GDM1 (cell line): ENCODE results near the gene MRPL44.
"Not testable (repeated sequence)": the region's sequence is repeated elsewhere in the genome, so short reads cannot be mapped to it uniquely, and the experiment has no call there.

ENCODE experiments used
- DNase-seq: peaks from one replicate; lab custom pipeline; 2025; lab: John Stamatoyannopoulos, UW

MRPL44 gene

DNA sequence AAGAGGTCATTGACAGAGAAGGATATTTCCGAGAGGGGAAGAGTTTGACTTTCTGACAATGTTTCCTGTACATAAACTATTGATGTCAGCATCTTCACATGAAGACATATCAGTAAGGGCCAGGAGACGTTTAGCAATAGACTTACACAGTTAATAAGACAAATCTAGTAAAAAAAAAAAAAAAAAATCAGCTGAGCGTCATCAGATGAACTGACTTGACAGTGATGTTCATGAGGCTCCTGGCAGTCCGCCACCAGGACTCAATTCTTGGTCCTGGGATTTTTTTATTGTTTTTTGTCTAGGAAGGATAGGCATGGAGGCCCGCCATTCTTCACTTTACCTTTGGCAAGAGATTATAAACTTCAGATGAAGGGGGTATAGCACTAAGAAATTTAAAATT, 14.5 kb downstream of the MRPL44 start:
- DNase-seq = no peak

- no peak for DNase-seq
Measured at GRCh38 chr2:223972656-223973102, 15.4 kb downstream of the MRPL44 start.

DNA sequence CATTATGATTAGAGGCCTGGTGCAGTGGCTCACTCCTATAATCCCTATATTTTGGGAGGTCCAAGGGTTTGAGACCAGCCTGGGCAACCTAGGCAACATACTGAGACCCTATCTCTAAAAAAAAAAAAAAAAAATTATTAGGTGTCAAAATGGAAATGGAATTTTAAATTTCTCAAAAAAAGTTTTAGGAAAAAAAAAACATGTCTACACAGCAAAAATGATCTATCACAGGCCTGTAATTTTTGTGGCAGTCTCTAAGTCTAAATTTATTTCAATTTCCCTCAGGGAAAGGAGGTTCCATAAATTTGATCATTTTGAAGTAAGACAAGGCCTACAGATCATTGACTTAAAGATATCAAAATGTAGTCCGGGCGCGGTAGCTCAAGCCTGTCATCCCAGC, 16.3 kb downstream of the MRPL44 start:
- DNase-seq = no peak

DNA sequence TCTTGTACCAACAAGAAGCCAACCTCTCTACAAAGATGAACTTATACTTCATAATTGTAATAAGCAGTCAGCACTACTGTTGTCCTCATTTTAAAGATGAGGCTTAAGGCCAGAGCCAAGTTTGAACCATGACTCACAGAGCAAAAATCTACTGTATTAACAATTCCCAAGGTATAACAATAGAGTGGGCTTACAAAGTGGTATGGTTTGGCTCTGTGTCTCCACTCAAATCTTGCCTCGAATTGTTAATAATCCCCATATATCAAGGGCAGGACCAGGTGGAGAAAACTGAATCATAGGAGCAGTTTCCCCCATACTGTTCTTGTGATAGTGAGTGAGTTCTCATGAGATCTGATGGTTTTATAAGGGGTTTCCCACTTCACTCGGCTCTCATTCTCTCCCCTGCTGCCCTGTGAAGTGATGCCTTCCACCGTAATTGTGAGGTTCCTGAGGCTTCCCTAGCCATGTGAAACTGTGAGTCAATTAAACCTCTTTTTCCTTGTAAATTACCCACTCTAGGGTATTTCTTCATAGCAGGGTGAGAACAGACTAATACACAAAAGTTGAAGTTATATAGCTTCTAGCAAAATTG, 19.5 kb downstream of the MRPL44 start:
- no peak for DNase-seq

- DNase-seq = no peak
Measured at GRCh38 chr2:223978451-223978850, 21.2 kb downstream of the MRPL44 start.

DNA sequence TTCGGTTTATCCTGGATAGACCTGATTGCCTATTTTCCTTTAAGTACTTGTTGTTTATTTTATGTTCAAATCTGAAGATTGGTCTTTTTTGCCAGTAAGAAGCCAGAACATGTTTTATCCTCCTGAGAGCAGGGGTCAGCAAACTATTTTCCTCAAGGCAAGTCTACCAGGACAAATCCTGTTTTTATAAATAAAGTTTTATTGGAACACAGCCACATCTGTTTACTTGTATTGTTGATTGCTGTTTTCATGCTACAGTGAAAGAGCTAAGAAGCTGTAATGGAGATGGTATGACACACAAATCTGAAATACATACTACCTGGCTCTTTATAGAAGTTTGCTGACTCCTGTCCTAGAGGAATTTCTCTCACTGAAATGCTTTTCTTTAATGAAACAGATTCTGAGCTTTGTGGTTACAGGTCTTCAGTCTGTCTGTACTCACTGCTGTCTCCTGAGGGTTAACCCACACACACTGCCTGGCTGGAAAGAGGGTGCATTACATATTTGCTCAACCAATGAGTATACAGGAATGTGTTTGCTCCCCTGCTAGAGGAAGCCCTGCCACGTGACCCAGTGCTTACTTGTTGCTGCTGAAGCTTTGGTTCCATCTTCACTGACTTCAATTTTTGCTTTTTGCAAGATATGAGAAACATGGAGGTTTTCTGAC, 22.6 kb downstream of the MRPL44 start:
- DNase-seq = no peak

DNA sequence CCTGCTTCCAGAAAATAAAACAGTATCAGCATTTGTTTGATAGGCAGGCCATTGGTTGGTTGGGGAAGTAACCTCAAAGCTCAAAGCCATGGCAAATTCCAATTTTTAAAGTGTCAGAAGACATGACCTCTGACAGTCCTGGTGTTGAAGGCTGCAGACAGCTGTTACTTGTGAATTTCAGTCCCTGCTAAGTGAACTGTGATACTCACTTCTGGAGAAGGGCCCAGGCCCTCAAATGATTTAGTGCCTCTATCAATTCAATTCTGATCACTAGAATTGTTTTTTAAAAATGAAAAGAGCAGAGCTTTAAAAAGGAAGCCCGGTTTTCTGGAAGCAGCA, 23.1 kb downstream of the MRPL44 start:
- DNase-seq = no peak

DNA sequence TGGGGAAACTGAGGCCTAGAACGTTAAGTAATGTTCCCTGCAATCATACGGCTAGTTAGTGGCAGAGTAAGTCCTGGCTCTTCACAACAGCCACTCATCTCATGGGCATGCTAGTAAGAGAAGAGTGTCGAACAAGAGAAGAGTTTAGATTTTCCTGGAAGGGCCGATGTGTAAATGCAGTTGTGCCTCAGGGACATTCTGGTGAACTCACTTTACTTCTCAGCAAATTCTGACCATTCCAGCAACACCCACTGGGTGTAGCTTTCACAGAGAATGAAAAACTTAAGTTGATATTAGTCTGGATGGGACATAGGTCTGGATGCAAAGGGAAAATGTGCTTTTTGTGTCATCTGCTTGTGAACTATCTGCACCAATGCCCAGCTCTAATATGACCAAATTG, 23.5 kb downstream of the MRPL44 start:
- no peak for DNase-seq

DNA sequence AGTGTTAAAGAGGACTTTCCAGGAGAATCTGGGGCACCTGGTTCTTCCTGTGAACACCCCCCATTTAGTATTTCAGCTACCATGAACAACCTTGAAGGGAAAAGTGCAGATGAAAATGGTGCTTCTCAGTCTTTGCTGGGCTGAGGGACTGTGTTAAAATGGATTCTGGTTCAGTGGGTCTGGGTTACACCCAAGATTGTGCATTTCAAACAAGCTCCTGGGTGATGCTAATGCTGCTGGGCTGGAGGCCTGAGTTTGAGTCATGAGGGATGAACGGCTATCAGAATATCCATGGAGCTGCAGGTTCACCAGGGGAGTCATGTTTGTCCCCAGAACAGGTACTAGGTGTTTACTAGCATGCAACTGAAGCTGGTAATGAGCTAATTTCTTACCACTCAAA, 24.0 kb downstream of the MRPL44 start:
- DNase-seq = no peak

DNA sequence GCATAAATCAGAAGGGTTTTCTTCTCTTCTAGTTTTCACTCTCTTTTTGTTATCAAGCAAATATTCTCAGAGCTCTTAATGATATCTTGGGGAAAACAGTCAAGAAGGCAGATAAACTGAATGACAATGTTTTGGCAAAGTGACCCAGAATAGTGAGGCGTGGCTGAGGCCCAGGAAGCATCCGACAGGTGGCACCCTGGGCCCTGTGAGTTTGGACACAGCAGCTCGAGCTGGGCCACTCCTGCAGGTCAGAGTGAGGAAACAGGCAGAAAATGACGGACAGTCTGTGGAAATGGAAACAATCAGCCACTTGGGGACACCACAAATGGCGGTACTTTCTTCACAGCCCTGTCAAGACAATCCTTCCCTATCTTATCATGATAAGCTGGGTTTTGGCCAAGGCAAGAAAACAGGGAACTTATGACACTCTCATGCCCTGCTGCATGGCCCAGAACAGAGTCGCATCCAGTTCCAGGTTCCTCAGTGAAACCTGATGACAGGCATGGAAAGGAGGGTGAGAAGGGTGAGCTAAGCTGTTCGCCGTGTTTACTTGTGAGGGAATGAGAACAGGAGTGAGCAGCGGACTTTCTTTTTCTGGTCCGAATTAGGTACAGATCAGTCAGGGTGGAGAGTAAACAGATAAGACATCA, 32.1 kb downstream of the MRPL44 start:
- DNase-seq = no peak

DNA sequence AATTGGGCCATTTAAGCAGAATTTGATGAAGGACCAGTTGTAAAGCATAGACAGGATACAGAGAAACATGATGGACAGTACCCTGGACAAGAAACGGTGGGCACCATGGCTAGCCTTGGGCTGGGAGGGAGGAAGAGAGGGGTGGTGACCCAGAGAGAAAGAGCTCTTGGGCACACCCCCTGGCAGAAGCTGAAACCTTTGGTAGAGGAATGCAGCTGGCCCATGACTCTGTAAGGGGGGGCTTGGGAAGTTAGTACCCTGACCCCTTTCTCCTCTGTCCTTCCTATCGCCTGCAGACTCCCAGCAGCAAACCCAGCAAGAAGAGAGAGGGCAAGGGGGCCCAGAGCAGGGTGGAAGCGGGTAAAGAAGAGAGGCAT, 32.6 kb downstream of the MRPL44 start:
- no peak for DNase-seq

DNA sequence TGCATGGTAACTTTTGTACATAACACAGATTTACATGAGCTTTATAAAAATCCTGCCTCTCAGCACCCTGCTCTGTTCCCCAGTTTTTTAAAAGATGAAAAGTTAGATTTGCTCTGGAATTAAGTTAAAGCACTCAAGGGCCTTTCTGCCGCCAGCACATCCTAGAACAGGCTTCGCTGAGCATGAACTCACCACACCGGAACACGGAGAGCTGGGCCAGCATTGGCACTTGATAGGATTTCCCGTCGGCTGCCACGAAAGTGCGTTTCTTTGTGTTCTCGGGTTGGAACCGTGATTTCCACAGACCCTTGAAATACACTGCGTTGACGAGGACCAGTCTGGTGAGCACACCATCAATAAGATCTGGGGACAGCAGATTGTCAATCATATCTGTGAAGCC, 34.3 kb downstream of the MRPL44 start:
- DNase-seq = no peak

DNA sequence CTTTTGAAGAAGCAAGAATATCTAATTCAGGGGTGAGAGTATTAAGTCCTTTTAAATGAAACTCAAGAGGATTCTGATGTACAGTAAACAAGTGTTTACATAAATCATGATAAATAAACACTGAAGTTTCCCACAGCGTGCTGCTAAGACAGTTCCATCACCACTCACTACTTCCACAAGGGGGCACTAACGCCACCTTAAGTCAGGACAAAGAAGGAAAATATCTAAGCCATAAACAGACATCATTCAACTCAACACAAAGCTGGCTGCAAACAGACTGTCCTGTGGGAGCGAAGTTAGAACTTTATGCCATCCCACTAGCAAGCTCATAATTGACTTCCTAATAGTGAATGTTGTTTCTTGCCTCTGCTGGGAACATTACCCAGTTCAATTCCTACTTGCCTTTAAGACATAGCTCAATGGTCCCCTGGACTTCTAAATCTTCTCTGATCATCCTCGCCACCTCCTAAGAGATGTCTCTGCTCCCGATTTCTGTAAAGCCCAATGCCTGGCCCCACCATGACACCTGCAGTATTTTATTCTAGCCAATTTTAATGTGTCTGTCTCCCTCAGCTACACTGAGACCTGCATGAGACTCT, 36.5 kb downstream of the MRPL44 start:
- DNase-seq = peak; percentile 36

DNA sequence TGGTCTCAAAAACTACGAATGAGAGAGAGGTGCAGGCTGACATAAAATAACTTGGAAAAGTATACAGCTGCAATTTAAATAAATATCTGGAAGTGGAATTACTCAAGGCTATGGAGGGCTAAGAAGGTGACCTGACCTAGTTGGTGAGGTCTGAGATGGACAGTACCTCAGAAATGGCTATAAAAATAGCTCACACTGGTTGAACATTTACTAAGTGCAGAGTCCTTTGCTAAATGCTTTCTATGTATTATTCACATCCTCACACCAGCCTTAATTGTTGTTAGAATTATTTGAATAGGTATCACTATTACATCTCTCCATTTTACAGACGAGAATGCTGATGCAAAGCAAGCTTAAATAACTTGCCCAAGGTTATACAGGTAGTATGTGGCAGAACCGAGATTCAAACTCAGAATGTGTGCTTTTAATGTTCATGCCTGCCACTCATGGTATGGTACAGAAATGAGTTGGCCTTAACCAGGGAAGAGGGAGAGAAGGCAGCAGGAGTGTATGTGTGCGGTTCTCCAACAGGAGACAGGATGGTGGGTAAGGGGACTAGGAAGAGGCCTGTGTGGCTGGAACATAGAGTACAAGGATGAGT, 37.4 kb downstream of the MRPL44 start:
- no peak for DNase-seq

DNA sequence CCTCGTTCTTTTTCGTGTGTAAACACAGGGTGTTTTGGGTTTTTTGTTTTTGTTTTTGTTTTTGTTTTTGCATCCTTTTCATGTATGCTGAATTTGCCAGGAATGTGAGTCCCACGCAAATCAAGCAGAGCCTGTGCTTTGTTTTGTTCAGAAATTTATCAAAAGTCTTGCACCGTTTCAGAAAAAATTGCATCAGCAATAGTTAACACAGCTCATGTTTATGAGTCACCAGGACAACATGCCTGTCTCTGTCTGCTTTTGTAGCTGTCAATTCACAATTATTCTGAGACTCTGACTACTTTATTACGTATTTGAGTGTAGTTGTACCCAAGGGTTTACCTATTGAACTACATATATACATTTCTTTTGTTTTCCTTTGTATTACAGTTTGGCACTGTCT, 38.3 kb downstream of the MRPL44 start:
- DNase-seq = no peak

DNA sequence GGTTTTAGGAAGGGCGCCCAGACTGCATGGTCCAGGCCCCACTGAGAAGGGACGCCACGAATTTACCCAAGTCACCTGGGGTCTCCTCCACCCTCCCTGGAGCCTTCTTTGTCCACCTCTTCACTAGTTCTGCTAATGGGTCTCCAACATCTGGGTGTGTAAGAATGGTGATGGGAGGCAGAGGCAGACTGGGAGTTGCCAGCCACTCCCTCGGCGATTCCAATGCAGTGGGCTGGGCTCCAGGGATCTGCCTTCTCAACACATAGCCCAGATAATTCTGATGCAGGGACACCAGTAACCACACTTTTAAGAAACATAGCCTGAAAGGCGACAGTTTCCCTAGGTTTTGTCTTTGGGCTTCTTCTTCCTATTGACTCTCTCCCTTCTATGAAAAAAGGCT, 39.1 kb downstream of the MRPL44 start:
- no peak for DNase-seq

GRCh38 chr2:223997938-223998337, 40.7 kb downstream of the MRPL44 start:
- no peak for DNase-seq

GRCh38 chr2:223998948-223999347, 41.7 kb downstream of the MRPL44 start:
- DNase-seq = no peak

DNA sequence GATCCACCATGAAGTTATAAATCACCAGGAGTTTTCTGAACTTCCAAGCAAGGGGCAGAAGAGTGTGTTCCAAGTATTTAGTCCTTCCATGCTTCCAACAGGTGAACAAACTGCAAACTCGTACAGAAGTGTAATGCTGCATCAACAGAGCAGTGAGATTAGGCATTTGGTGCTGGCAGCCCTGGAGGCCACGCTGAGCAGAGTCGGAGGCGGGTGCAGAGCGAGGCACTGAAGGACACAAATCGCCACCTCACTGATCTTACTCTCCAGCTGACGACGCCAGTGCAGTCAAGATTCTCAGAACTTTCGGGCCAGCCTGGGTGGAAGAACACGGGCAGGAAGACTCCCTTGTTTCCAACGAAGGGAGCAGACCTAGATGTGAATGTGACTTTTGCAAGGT, 42.6 kb downstream of the MRPL44 start:
- DNase-seq = no peak

DNA sequence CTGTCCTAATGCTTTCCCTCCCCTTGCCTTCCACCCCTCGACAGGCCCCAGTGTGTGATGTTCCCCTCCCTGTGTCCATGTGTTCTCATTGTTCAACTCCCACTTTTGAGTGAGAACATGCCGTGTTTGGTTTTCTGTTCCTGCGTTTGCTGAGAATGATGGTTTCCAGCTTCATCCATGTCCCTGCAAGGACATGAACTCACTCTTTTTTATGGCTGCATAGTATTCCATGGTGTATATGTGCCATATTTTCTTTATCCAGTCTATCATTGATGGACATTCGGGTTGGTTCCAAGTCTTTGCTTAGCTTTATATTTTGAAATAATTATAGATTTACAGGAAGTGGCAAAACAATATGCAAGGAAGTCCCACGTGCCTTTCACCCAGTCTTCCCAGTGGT, 43.4 kb downstream of the MRPL44 start:
- not testable (repeated sequence) for DNase-seq

DNA sequence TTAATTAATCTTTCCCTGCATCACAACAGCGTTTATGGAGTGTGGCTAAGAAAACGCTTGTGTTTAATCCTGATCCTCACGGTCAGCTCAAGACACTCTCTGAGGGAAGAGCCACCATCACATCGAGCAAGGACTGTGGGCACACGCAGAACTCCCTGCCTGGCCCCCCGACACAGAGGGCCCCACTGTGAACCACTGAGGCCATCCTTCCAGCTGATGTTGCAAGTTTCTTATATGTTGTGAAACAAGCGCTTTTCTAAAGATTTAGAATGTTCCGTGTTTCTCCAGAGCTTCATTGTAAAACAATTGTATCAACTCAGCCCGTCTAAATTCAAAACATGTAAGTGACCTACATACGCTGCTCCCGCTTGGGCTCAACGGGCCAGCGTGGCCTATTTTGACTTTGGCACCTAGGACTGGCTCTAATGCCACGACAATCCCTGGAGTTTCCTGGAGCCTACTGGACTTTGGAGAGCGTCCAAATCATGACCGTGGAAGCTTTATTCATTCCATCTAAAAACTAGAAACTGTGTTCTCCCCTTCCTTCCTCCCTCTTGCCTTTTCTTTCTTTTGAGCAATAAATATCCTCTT, 46.9 kb downstream of the MRPL44 start:
- DNase-seq = no peak

DNA sequence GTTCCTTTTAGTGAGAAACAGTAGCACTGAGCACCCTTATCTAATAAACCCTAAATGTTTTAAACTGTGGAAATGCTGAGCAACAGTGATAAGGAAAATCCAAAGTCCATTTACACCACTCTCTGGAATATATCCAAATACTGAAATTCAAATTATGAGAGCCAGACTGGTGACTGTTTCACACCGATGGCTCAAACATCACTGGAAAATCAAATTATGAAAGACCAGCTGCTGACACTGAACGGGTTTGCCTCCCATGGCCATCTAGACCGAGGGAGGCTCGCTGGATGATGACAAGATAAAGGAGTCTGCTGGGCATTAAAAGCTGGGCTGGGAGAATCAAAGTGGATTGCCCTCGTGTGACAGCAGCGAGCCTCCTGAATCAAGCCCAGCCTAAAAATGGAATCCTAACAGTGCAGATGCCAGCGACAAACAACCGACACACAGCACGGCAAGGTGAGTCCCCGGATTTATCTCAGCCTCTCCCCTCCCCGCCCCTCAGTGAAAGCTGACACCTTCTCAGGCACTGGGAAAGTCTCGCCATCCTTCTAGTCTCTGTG, 51.5 kb downstream of the MRPL44 start:
- DNase-seq = no peak
